GM20431 (cell line): ENCODE results near the gene UQCR11.

Source experiments
- in situ Hi-C: fragments of 300-500 bp; cut with MseI, MboI; formaldehyde crosslinking; loops from one replicate; pipeline ENCODE4 v1.15.0; 2020; ENCODE audit warnings: low sequenced_read_pairs; ENCODE audit not compliant: unreplicated experiment

UQCR11 gene

GRCh38 chr19:1636325-1637236, 31.3 kb upstream of the UQCR11 start:
- in situ Hi-C loops = no loop called here

- in situ Hi-C loops = no loop called here
Measured at GRCh38 chr19:1634938-1635243, 29.6 kb upstream of the UQCR11 start.

GRCh38 chr19:1634242-1634937, 29.1 kb upstream of the UQCR11 start:
- in situ Hi-C loops = no loop called here

GRCh38 chr19:1633269-1633826, 28.1 kb upstream of the UQCR11 start:
- in situ Hi-C loops = no loop called here

GRCh38 chr19:1632462-1633268, 27.4 kb upstream of the UQCR11 start:
- in situ Hi-C loops = no loop called here

GRCh38 chr19:1631557-1632100, 26.4 kb upstream of the UQCR11 start:
- in situ Hi-C loops = no loop called here

GRCh38 chr19:1630811-1631210, 25.5 kb upstream of the UQCR11 start:
- in situ Hi-C loops = no loop called here

- in situ Hi-C loops = no loop called here
Measured at GRCh38 chr19:1630012-1630411, 24.8 kb upstream of the UQCR11 start.

GRCh38 chr19:1629256-1629808, 24.1 kb upstream of the UQCR11 start:
- in situ Hi-C loops = no loop called here

GRCh38 chr19:1627194-1627593, 21.9 kb upstream of the UQCR11 start:
- in situ Hi-C loops = no loop called here

- in situ Hi-C loops = no loop called here
Measured at GRCh38 chr19:1626417-1627010, 21.3 kb upstream of the UQCR11 start.

GRCh38 chr19:1624458-1624857, 19.2 kb upstream of the UQCR11 start:
- in situ Hi-C loops = no loop called here

- in situ Hi-C loops = no loop called here
Measured at GRCh38 chr19:1622541-1622940, 17.3 kb upstream of the UQCR11 start.

GRCh38 chr19:1622007-1622406, 16.7 kb upstream of the UQCR11 start:
- in situ Hi-C loops = no loop called here

- in situ Hi-C loops = no loop called here
Measured at GRCh38 chr19:1621574-1621973, 16.3 kb upstream of the UQCR11 start.

GRCh38 chr19:1621021-1621420, 15.8 kb upstream of the UQCR11 start:
- in situ Hi-C loops = no loop called here

- in situ Hi-C loops = no loop called here
Measured at GRCh38 chr19:1620502-1620901, 15.2 kb upstream of the UQCR11 start.

GRCh38 chr19:1619703-1620102, 14.4 kb upstream of the UQCR11 start:
- in situ Hi-C loops = no loop called here

- in situ Hi-C loops = no loop called here
Measured at GRCh38 chr19:1619094-1619439, 13.8 kb upstream of the UQCR11 start.
